ENCODE data around the gene SLC7A14.

- TF ChIP-seq POLR2A (IDR thresholded peaks at IDR 0.05; ENCODE audit: low read depth, low read length) (no peak), SP1 (IDR thresholded peaks at IDR 0.05; ENCODE audit: low read depth, low read length) (no peak), CTCF (IDR thresholded peaks at IDR 0.05 in 2 of 3, conservative IDR thresholded peaks at IDR 0.05 in 1 of 3; ENCODE audit: control insufficient read depth in 2 of 3, extremely low read depth in 1 of 3, insufficient read depth in 1 of 3, low read depth in 3 of 3, low read length in 3 of 3) (no peak), CHD2 (IDR thresholded peaks at IDR 0.05; ENCODE audit: borderline replicate concordance, low read depth, low read length) (no peak), KDM1A (IDR thresholded peaks at IDR 0.05; ENCODE audit: borderline replicate concordance) (no peak), EZH2 (IDR thresholded peaks at IDR 0.05; ENCODE audit: borderline replicate concordance, control insufficient read depth, low read depth, low read length) (no peak), PBX3 (IDR thresholded peaks at IDR 0.05; ENCODE audit: insufficient replicate concordance, low read depth, low read length) (no peak)
Measured at GRCh38 chr3:170635385-170635735, 49.5 kb upstream of the SLC7A14 start.
